ENCODE measurements around the gene SCGN. TPM values are rescaled to one million over a fixed set of nuclear protein-coding genes. Genes with fewer than 3 reads are reported as not detected.

The SCGN gene
- total RNA-seq, 1 experiment from 2014 or later: not detected

DNA sequence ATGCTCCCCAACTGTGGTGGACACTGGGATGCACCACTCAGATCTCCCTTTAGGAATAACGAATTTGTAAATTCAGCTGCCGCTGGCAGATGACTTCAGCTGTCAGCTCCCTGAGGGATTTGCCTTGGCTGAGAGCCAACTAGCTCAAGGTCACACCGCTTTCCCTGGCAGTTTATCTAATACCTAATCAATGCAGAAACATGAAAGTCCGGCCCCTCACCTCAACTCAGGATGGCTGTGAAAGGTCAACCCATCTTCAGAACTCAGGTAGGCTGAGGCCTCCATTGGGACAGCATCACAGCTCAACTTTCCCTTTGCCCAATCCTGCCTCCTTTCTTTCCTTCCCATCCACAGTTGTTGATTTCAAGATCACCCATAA is 22.8 kb upstream of the SCGN start:
- Mint-ChIP-seq H3K4me3 (ENCODE audit: unreplicated experiment) (no peak overlapping the region), H3K4me1 (ENCODE audit: insufficient read depth, unreplicated experiment) (no peaks in the 10 kb centered on the region), H3K27ac (ENCODE audit: low read depth, unreplicated experiment) (no peak overlapping the region), H3K36me3 (ENCODE audit: insufficient read depth, unreplicated experiment) (peaks cover 6% of the 10 kb centered on the region), H3K27me3 (ENCODE audit: insufficient read depth, unreplicated experiment) (peaks cover 15% of the 10 kb centered on the region), H3K9me3 (ENCODE audit: unreplicated experiment) (no peaks in the 10 kb centered on the region)
- TF ChIP-seq, protein P1, sequence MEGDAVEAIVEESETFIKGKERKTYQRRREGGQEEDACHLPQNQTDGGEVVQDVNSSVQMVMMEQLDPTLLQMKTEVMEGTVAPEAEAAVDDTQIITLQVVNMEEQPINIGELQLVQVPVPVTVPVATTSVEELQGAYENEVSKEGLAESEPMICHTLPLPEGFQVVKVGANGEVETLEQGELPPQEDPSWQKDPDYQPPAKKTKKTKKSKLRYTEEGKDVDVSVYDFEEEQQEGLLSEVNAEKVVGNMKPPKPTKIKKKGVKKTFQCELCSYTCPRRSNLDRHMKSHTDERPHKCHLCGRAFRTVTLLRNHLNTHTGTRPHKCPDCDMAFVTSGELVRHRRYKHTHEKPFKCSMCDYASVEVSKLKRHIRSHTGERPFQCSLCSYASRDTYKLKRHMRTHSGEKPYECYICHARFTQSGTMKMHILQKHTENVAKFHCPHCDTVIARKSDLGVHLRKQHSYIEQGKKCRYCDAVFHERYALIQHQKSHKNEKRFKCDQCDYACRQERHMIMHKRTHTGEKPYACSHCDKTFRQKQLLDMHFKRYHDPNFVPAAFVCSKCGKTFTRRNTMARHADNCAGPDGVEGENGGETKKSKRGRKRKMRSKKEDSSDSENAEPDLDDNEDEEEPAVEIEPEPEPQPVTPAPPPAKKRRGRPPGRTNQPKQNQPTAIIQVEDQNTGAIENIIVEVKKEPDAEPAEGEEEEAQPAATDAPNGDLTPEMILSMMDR (IDR thresholded peaks at IDR 0.05; ENCODE audit: unreplicated experiment): no peak
- DNase-seq (ENCODE audit: unreplicated experiment): no peak
- POLR2A ChIA-PET: no interaction called here
- intact Hi-C loops (cut with micrococcal nuclease): no loop called here
- no TSS peak for BruUV-seq (replicated peaks)
- CTCF ChIA-PET: interaction anchor here (0.6 kb wide), 1 partner anchor 131 kb away, joined by 3 read pairs; no protein-coding TSS in a partner anchor

DNA sequence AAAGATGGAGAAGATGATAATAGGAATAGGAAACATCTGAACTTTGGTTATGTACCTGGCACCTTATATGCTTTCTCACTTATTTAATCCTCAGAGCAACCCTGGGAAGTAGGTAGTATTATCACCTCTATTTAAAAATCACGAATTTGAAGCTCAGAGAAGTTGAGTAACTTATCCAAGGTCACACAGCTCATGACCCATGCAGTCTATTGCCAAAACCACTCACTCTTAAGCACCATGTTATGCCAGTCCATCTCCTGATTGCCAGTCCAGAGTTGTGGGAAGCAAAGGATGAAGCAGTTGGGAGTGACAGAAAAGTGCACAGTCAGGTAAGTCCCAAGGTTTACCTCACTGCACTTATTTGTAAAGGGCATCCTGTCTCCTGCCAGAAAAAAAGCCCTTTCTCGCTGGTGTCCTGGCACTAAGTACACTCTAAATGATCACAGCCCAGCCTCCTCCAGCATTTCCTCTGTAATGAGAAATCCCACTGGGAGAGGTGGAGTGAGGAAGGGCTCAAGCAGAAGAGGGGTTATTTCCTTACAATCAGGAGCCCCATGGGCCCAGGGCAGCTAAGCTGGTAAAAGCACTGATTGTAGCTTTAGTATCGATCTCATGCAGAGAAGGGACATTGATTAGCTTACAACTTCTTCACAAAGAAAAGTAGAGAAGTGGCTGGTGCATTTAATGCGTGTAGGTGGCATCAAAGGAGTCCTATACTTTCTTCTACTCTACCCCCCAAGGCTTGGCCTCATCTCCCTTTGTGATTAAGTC is 21.3 kb upstream of the SCGN start:
- ChIA-PET CTCF (interaction anchor here (0.6 to 1.3 kb wide), 3 partner anchors 13 to 140 kb away, joined by 3 read pairs; no protein-coding TSS in a partner anchor), POLR2A (no interaction called here)
- DNase-seq (ENCODE audit: unreplicated experiment): no peak
- Mint-ChIP-seq H3K27ac (ENCODE audit: low read depth, unreplicated experiment) (no peak overlapping the region), H3K36me3 (ENCODE audit: insufficient read depth, unreplicated experiment) (peaks cover 6% of the 10 kb centered on the region), H3K4me3 (ENCODE audit: unreplicated experiment) (no peak overlapping the region), H3K9me3 (ENCODE audit: unreplicated experiment) (no peaks in the 10 kb centered on the region), H3K4me1 (ENCODE audit: insufficient read depth, unreplicated experiment) (no peaks in the 10 kb centered on the region), H3K27me3 (ENCODE audit: insufficient read depth, unreplicated experiment) (peaks cover 27% of the 10 kb centered on the region)
- intact Hi-C loops (cut with micrococcal nuclease): no loop called here
- TF ChIP-seq, protein P1 (IDR thresholded peaks at IDR 0.05; ENCODE audit: unreplicated experiment): no peak
- no TSS peak for BruUV-seq (replicated peaks)

DNA sequence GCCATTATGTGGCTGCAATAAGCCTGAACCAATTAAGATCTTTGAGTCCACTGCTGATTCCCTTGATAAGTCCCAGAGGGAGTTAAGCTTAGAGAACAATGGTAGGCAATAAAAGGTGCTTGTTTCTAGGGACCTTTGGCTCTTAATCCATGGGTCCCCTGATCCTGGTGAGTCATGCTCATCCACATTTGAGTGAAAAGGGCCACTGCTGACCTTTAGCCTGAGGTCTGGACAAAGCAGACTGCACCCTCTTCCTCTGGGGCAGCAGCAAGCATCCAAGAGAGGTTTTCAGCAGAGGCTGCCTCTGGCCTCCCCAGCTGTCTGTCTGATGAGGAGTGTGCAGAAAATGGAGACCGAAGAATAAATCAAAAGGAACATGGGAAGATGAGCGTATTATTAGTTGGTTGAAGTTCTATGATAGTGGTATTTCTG is 16.1 kb upstream of the SCGN start:
- ChIA-PET POLR2A (no interaction called here), CTCF (no interaction called here)
- H3K9me3 Mint-ChIP-seq (ENCODE audit: unreplicated experiment): no peaks in the 10 kb centered on the region
- peaks cover 5% of the 10 kb centered on the region for H3K4me1 Mint-ChIP-seq (ENCODE audit: insufficient read depth, unreplicated experiment)
- no peaks in the 10 kb centered on the region for H3K36me3 Mint-ChIP-seq (ENCODE audit: insufficient read depth, unreplicated experiment)
- TF ChIP-seq, protein P1 (IDR thresholded peaks at IDR 0.05; ENCODE audit: unreplicated experiment): no peak
- peaks cover 58% of the 10 kb centered on the region for H3K27me3 Mint-ChIP-seq (ENCODE audit: insufficient read depth, unreplicated experiment)
- no peak overlapping the region for H3K27ac Mint-ChIP-seq (ENCODE audit: low read depth, unreplicated experiment)
- BruUV-seq (replicated peaks): no TSS peak
- H3K4me3 Mint-ChIP-seq (ENCODE audit: unreplicated experiment): no peak overlapping the region
- DNase-seq (ENCODE audit: unreplicated experiment): no peak
- intact Hi-C loops (cut with micrococcal nuclease): no loop called here

DNA sequence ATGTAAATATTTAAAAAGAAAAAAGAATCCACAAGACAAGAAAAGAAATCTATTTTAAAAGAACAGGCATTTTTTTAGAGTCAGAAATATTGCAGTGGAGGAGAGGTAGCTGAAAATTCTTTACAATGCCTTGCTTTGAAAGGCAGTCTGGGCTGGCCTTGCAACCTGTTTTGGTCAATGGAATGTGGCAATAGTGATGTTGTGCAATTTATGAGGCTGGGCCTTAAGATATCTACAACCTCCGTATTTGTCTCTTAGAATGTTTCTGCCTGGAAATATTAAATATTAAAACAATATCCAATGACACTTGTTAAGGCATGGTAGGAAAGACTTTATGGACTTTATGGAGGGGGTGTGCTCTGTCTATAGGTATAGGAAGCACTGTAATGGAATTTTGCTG is 14.8 kb upstream of the SCGN start:
- ChIA-PET POLR2A (interaction anchor here (0.7 to 1.0 kb wide), 2 partner anchors 19 to 304 kb away, joined by 3 read pairs; no protein-coding TSS in a partner anchor), CTCF (interaction anchor here (1.5 kb wide), 1 partner anchor 83 kb away, joined by 3 read pairs; no protein-coding TSS in a partner anchor)
- H3K4me1 Mint-ChIP-seq (ENCODE audit: insufficient read depth, unreplicated experiment): peaks cover 5% of the 10 kb centered on the region
- intact Hi-C loops (cut with micrococcal nuclease): no loop called here
- peaks cover 59% of the 10 kb centered on the region for H3K27me3 Mint-ChIP-seq (ENCODE audit: insufficient read depth, unreplicated experiment)
- H3K36me3 Mint-ChIP-seq (ENCODE audit: insufficient read depth, unreplicated experiment): no peaks in the 10 kb centered on the region
- DNase-seq (ENCODE audit: unreplicated experiment): peak; percentile 56
- TF ChIP-seq, protein P1 (IDR thresholded peaks at IDR 0.05; ENCODE audit: unreplicated experiment): no peak
- H3K9me3 Mint-ChIP-seq (ENCODE audit: unreplicated experiment): no peaks in the 10 kb centered on the region
- H3K4me3 Mint-ChIP-seq (ENCODE audit: unreplicated experiment): no peak overlapping the region
- BruUV-seq (replicated peaks): no TSS peak
- no peak overlapping the region for H3K27ac Mint-ChIP-seq (ENCODE audit: low read depth, unreplicated experiment)

Measured in MCF 10A (cell line).